ENCODE measurements around the gene HMCN2. TPM values are rescaled to one million over a fixed set of nuclear protein-coding genes. Genes with fewer than 3 reads are reported as not detected.

The HMCN2 gene, protein sequence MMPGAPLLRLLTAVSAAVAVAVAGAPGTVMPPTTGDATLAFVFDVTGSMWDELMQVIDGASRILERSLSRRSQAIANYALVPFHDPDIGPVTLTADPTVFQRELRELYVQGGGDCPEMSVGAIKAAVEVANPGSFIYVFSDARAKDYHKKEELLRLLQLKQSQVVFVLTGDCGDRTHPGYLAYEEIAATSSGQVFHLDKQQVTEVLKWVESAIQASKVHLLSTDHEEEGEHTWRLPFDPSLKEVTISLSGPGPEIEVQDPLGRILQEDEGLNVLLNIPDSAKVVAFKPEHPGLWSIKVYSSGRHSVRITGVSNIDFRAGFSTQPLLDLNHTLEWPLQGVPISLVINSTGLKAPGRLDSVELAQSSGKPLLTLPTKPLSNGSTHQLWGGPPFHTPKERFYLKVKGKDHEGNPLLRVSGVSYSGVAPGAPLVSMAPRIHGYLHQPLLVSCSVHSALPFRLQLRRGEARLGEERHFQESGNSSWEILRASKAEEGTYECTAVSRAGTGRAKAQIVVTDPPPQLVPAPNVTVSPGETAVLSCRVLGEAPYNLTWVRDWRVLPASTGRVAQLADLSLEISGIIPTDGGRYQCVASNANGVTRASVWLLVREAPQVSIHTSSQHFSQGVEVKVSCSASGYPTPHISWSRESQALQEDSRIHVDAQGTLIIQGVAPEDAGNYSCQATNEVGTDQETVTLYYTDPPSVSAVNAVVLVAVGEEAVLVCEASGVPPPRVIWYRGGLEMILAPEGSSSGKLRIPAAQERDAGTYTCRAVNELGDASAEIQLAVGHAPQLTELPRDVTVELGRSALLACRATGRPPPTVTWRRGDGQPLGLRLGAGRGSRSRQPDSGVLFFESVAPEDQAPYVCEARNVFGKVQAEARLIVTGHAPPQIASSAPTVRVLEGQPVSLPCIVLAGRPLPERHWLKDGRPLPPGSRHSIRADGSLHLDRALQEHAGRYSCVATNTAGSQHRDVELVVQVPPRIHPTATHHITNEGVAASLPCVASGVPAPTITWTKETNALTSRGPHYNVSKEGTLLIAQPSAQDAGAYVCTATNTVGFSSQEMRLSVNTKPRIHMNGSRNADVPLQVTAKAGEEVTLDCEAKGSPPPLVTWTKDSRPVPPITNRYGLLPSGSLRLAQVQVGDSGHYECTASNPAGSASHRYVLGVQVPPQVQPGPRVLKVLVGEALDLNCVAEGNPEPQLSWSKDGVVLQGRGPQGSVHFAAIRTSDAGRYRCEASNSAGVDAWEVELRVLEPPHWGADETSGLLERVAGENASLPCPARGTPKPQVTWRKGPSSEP (N-terminal part only)
- under 0.01 TPM in 1 of 2 replicates, not detected in the other for total RNA-seq

DNA sequence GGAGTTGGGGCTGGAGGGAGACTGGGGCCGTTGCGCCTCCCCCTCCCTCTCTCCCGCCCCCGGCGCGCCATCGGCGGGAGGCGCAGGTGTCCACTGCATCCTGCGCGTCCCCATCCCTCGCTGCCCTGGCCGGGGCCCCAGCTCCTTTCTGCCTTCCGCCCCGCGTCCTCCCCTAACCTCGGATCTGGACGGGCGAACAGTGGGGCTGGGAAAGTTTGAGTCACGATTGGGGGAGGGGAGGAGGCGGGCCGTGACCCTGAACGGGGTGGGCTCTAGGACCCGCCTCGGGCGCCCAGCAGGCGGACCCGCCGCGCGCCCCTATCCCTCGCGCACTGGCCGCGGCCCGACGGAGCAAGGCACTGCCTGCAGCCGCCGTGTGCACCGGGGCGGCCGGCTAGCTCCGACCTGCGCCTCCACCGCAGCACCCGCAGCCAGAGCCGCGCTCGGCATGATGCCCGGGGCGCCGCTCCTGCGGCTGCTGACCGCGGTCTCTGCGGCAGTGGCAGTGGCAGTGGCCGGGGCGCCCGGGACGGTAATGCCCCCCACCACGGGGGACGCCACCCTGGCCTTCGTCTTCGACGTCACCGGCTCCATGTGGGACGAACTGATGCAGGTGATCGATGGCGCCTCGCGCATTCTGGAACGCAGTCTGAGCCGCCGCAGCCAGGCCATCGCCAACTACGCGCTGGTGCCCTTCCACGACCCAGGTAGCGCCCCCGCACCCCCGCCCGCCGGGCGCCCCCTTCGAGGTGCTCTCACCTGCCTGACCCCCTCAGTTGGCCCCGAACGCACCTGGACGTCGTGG lies at the start of gene HMCN2:
HMCN2 (plus strand) TSS at position 330 of the 805 bp plus-strand sequence; CDS start at position 449, 119 bp downstream.
- DNase-seq (ENCODE audit: low read depth in 2 of 2), result no peak

DNA sequence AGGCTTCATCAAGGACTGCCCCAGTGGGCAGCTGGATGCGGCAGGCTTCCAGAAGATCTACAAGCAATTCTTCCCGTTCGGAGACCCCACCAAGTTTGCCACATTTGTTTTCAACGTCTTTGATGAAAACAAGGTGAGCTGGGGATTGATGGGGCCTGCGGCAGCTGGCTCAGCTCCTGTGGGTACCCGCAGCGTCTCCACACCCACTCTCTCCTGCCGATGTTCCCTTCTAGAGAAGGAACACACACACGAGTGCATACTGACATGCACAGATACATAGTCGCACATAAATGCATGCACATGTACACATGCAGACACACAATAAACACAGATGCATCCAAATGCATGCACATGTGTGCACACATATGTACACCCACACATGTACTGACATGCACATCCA lies 47.7 kb upstream of the HMCN2 start:
- DNase-seq (ENCODE audit: low read depth in 2 of 2), result no peak

DNA sequence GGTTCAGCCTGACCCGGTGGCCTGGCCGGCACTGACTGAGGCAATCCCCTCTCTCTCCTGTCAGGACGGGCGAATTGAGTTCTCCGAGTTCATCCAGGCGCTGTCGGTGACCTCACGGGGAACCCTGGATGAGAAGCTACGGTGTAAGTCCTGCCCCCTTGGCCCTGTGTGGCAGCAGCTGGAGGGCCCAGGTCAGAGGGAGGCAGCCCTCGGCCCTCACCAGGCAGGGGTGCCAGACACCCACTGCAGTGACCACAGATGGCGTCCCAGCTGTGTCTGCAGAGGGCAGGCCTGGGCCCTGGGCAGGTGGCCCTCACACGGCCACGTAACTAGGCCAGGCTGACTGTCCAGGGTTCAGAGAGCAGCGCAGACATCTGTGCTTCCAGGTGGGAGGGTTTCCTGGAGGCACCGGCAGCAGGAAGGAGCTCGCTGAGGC lies 45.9 kb upstream of the HMCN2 start:
- no peak for DNase-seq (ENCODE audit: low read depth in 2 of 2)

DNA sequence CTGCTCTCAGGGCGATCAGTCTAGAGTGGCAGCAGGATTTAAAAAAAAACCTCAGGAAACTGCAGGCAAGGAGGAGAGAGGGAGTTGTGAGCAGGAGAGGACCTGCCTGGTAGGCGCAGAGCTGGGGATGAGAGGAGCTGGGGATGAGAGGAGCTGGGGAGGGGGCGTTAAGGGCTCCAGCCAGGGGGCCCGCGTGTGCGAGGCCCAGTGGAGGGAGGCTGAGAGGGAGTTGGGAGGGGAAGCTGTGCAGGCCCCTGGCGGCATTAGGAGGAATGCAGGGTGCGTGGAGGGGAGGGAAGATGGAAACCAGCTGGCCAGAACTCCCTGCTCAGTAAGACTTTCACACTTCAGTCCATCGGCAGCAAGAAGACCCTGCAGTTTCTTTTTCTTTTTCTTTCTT lies 45.2 kb upstream of the HMCN2 start:
- DNase-seq (ENCODE audit: low read depth in 2 of 2), result no peak

DNA sequence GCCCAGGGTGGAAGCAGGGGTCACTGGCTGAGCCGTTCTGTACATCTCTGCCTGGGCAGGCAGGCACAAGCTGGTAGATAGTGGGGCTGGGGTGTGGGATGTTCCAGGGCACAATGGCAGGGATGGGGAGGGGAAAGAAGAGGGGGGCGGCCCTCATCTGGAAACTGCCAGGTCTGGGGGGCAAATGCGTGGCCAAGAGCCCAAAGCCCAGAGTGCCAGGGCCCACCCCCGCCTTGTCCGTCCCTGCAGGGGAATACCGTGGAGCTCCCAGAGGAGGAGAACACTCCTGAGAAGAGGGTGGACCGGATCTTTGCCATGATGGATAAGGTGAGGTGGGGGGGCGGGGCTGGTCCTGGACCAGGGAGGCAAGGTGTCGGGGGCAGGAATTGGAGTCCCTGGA lies 42.7 kb upstream of the HMCN2 start:
- DNase-seq (ENCODE audit: low read depth in 2 of 2), result no peak

DNA sequence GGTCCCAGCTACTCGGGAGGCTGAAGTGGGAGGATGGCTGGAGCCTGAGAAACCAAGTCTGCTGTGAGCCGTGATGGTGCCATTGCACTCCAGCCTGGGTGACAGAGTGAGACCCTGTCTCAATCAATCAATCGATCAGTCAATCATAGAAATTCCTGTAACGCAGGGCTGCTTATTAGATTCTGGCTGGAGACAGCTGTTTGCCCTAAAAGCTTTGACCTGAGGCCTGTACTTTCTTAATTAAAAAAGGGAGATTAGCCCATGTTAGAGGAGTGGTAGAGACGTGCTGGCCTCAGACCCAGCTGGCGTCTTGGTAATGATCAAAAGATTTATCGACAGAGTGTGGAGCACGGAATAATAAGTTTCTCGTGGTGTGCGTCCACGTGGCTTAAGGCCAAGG lies 40.5 kb upstream of the HMCN2 start:
- DNase-seq (ENCODE audit: low read depth in 2 of 2), result no peak

DNA sequence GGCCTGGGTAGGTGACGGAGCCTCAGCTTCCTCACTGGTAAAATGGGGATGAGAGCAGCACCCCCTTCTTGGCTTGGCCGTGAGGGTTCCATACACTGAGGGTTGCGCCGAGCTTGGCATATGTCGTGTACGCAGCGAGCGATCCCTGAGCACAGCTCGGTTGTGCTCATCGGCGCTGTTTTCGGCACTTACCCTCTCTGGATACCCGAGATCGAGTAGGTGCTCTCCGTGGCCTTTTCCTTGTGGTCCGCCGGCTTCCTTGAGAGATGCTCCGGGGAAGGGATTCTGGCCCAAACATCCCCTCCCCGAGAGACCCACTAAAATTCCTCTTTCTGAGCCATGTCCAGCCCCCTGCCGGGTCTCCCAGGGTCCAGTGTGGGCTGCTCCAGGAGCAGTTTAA lies 40.0 kb upstream of the HMCN2 start:
- no peak for DNase-seq (ENCODE audit: low read depth in 2 of 2)

DNA sequence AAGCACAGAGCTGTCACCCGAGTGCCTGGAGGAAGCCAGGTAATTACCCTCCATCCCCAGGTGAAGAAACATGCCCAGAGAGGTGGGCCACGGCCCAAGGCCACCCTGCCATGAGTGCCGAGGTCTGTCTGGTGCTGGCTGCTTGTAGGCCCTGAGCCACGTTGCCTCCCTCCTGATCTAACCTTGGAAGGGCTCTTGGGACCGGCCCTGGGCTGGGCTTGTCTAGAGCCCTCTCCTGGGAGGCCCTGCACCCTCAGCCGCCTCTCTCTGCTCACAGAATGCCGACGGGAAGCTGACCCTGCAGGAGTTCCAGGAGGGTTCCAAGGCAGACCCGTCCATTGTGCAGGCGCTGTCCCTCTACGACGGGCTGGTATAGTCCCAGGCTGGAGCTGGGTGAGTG lies 39.4 kb upstream of the HMCN2 start:
- DNase-seq (ENCODE audit: low read depth in 2 of 2), result no peak

DNA sequence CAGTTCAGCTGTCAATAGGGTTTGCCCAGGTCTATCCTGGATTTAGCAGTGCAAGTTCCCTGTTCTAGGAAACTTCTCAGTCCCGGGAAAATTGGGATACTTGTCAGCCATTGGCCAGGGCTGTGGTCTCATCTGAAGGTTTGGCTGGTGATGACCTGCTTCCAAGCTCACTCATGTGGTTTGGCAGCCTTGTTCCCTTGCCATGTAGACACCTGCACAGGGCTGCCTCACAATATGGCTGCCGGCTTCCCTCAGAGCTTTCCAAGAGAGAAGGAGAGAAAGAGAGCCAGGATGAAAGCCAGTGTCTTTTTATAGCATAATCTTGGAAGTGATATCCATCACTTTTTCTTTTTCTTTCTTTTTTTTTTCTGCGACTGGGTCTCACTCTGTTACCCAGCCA lies 37.7 kb upstream of the HMCN2 start:
- DNase-seq (ENCODE audit: low read depth in 2 of 2), result no peak

DNA sequence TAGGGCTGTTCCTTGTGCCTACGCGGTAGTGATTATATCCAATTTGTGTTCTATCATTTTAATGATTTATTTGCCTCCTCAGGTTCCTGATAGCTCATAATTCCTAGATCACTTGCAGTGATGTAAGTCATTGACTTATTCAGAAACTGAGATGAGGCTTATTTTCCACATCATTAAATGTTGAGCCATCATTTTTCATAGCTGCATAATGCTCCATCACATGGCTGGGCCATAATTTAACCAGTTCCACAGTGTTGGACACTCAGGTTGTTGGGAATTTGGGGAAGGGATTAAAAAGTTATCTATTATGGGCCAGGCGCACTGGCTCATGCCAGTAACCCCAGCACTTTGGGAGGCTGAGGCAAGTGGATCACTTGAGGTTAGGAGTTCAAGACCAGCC lies 35.8 kb upstream of the HMCN2 start:
- no peak for DNase-seq (ENCODE audit: low read depth in 2 of 2)

DNA sequence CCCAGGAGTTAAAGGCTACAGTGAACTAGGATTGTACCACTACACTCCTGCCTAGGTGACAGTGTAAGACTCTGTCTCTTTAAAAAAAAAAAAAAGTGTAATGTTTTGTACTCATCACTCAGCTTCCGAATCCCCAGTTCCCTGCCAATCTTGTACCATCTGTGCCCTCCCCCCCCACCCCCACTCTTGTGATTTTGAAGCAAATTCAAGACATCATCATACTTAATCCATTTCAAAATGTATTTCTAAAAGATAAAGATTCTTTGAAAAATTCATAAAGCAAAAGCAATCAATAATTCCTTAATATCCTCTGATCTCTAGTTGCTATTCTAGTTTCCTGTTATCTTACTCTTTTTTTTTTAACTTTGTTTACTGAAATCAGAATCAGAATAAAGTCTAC lies 34.9 kb upstream of the HMCN2 start:
- no peak for DNase-seq (ENCODE audit: low read depth in 2 of 2)

DNA sequence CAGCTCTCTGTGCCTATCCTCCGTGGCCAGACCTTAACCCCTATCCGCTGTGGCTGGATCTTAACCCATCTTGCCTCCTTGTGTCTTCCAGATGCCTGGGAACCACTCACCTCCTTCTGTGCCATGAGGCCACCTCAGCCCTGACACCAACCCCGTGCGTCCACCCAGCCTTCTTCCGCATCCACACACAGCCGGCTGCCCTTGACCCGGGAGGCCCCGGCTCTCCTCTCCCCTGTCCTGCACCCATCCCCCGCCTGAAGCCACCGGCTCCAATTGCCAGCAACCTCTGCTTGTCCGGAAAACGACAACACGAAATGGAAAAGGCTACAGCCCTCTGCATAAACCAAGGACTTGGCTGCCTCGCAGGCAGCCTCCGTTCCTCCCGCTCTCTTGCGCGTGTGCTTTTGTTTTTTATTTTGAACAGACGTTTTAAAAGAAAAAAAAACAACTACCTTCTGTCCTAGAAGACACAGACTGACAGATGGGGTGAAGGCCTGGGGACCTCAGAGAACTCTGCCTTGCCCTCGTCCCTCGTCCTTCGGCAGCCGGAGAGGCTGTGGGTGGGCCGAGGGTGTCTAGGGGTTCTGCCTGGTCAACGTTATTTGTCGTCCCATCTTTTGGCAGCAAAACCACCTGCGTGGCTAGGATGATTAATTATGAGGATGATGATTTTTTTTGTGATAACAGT lies 32.5 kb upstream of the HMCN2 start:
- DNase-seq (ENCODE audit: low read depth in 2 of 2), result no peak

DNA sequence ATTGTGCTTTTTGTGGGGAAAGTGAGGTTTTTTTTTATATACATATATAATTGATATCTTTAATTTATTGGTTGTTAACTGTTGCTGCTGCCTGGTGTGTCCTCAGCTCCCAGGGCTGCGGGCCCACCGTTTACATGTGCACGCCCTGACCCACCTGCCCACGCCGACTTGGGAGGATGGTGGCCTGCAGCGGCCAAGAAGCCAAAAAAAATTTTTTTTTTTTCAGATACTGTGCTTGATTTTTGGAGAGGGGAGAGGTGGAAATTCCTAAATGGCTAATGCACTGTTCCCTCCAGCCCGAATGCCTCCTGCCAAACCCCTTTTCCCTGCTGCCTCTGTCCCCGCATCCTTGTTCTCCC lies 32.0 kb upstream of the HMCN2 start:
- no peak for DNase-seq (ENCODE audit: low read depth in 2 of 2)

DNA sequence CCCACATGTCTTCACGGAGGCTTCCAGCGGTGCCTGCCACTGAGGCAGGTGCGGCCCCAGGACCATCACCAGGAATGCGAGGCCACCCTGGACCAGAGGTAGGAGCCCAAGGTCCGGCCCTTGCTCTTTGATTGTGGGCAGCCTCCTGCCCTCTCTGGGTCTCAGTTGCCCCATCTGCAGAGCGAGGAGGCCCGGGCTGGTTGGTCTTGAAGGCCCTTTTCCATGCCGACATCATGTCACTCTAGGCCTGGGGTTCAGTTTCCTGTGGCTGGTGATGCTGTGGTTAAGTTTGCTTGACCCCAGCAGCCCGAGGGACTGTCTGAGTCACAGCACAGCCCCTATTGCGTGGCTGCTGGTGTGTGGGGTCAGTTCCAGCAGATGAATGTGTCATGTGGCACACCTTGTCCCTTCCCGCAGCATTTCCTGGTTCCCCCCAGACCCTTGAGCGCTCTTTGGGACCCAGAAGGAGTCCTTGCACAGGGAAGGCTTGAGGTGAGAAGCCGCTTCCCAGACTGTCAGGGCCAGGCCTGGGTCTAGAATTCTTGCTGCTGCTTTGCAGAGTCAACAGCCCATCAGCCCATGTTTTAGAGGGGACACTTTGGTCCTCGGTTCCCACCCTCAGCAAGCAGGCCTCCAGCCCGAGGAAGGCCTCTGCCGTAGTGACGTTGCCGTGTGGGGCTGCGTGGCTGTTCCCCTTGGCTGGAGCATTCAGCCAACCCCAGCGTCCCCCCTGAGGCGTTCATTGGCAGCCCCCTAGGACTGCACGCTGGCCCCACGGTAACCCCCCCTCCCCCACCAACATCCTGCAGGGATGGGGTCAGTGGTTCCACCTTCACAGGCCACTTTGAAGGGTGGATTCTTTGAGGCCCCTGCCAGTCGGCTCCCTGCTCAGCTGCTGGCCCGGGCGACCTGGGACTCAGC lies 31.0 kb upstream of the HMCN2 start:
- peak in 1 of 2 donors; percentile 7 for DNase-seq (ENCODE audit: low read depth in 2 of 2)

DNA sequence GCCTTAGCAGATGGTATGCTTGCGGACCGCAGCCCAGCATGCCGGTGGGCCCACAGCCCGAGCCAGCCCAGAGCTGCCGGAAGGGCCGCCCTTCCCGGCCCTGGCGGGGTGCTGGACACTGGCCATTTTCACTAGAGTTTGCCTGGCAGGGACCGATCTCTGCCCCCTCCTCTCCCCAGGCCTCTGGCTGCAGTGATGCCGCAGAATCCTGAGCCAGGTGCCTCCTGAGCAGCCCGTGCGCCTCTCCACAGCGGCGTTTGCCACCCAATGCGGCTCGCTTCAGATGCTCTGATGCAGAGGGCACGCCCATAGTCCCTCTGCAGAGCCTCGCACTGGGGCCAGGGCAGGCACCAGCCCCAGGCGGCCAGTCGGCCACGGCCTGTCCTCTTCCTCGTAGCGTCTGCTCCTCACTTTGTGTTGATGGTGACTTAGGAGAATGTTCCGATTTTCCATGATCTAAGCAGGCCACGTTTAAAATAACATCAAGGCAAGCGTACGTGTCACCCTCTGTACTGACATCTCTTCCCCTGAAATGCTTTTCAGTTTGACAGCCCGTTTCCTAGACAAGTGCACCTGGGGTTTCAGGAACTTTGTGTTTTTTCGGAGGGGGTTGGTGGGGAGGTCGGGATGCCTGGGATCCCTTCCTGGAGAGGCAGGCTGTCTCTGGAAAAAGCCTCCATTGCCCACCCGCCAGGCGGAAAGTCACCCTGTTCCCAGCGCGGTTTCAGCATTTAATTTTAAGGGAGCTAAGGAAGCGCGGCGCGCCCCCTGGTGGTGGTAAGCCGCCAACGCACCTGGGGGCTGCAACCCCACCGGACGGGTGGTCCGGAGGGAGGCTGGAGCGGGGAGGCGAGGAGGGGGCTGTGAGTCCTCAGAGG lies 29.8 kb upstream of the HMCN2 start:
- DNase-seq (ENCODE audit: low read depth in 2 of 2), result peak; percentile 24 to 58

DNA sequence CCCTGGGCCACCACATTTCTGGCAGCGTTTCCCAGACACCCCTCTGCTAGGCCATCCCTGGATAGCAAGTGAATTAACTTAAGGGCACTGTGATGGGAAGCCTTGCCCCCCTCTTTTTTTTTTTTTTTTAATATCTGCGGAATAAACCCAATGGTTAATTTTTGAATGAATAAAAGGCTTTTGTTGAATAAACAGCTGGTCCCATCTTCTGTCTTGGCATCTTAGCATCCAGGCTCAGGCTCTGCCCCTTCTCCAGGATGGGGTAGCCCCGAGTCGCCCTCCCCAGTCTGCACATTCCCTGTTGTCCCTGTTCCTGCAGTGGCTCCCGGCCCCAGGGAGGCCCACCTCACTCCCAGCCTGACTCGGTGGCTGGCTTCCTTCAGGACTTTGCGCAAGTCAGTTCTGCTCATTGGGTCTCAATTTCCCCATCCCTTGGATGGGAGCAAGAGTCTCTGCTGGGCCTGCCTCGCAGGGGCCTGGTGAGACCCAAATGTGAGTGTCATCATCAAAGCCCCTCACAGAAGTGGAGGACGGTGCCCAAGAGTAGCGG lies 29.0 kb upstream of the HMCN2 start:
- DNase-seq (ENCODE audit: low read depth in 2 of 2), result no peak

DNA sequence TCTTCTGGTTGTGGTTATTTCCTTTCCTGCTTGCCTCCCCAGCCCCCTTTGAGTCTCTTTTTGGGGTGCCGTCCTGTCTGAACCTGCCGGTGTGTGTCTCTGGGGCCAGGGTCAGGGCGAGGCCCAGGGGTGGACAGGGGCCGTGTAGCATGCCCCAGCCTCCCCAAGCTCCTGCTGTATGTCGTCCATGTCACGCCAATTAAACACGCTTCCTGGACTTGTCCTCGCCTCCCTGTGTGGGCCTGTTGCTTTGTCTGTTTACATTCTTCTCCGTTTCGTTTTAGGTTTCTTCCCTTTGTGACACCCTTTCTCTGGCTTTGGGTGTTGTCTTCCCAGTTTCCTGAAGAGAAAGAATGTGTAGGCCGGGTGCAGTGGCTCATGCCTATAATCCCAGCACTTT lies 28.5 kb upstream of the HMCN2 start:
- no peak for DNase-seq (ENCODE audit: low read depth in 2 of 2)
